Stimulated activated CD4-positive, alpha-beta T cell treated with anti-CD3 and anti-CD28 coated beads, TNF-alpha, amount 100 ng/mL, for 1 hour (primary cell): Measurements from ENCODE around the gene VEGFB.

ENCODE experiments used
- DNase-seq, 3 donors: peaks; one replicate each; pipeline ENCODE4 v3.0.0-alpha.2; 2020; ENCODE audit warnings: low read depth in 3 of 3, low spot score in 1 of 3

Gene VEGFB

DNA sequence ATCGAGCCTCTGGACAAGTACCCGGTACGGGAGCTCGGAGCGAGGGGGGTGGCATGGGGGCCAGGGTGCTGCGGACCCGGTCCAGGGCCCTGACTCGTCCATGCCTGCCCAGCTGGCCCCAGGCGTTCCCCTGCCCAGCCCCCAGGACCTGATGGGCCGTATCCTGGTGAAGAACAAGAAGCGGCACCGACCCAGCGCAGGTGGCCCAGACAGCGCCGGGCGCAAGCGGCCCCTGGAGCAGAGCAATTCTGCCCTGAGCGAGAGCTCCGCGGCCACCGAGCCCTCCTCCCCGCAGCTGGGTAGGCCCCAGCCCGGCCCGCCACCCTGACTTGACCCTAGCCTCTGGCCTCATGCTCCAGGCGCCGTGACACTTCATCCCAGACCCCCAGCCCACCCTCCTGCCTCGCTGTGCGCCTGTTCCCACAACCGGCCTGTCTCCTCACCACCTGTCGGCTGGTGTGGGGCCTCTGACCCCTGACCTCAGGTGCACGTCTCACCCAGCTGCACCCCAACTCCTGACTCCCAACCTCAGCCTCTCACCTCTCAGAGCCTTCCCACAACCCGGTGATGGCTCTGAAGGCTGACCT lies 24.7 kb downstream of the VEGFB start:
- no peak for DNase-seq

DNA sequence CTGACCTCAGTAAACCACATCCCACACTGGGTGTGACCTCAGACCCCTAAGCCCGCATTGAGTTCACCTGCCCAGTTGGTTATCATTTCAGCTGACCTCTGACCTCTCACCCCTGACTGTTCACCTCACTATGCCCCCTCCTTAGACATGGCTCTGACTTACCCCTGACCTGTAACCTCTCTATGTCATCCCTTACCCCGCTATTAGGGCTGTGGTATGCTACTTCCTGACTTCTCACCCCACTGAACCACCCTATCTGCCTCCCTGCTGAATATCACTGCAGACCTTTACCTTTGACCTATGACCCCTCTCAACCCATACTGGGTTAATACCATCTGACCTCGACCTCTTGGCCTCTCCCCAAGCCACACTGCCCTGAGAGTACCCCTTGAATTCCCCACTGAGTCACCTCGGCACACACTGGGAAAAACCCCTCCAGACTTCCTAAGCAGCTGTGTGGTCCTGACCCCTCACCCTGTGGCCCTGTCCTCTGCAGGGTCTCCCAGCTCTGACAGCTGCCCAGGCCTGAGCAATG lies 25.2 kb downstream of the VEGFB start:
- no peak for DNase-seq

DNA sequence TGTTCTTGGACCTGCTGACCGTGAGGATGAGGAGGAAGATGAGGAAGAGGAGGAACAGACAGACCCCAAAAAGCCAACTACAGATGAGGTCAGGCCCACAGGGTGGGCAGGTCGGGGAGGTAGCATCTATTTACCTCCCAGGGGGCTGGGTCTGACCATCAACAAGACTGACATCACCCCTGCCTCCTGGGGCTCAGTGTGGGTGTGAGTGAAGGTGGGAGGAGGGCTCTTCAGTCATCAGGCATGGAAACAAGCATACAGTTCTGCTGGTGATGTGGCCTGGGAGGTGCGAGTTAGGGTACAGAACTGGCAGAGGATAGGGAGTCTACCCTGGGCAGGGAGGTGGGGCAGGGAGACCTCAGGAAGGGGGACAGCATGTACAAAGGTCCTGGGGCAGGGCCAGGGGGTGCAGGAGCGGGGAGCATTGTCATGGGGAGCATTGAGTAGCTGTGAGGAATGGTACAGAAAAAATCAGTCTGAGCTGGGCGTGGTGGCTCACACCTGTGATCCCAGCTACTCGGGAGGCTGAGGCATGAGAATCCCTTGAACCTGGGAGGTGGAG lies 25.8 kb downstream of the VEGFB start:
- DNase-seq, result no peak

DNA sequence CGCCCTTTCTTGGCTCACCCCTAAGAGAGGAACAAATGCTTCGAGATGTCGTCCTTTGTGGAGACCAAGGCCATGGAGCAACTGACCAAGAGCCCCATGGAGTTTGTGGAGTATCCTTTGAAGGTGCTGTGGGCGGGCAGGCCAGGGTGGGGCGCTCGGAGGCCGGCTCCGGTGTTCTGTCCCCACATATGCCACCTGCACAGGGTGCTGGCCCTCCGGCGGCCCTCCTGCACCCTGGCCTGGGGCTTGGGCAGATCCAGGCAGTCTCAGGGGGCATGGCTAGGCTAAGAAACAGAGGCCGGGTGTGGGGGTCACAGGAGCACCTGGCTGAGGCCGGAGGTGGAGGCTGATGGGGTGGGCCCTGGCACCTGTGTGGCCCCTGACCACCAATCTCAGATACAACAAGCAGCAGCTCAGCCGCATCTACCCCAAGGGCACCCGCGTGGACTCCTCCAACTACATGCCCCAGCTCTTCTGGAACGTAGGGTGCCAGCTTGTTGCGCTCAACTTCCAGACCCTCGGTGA lies 27.2 kb downstream of the VEGFB start:
- DNase-seq, result no peak

DNA sequence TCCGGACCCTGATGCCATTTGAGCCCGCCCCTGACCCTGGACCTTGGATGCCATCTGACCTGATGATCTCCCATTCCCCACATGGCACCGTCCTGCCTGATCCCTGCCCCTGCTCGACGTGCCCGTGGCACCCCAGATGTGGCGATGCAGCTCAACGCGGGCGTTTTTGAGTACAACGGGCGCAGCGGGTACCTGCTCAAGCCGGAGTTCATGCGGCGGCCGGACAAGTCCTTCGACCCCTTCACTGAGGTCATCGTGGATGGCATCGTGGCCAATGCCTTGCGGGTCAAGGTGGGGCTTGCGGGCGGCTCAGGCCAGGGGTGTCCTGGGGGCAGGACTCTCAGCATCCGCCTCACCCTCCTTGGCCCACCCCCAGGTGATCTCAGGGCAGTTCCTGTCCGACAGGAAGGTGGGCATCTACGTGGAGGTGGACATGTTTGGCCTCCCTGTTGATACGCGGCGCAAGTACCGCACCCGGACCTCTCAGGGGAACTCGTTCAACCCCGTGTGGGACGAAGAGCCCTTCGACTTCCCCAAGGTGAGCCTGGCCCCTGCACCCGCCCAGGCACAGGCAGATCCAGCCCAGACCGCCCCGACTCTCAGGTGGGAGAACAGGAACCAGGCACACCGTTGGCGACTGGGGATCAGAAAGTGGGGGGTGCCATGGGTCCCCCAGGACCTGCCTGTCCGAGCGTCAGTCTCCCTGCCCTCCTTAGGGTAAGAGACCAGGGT lies 28.1 kb downstream of the VEGFB start:
- no peak for DNase-seq

DNA sequence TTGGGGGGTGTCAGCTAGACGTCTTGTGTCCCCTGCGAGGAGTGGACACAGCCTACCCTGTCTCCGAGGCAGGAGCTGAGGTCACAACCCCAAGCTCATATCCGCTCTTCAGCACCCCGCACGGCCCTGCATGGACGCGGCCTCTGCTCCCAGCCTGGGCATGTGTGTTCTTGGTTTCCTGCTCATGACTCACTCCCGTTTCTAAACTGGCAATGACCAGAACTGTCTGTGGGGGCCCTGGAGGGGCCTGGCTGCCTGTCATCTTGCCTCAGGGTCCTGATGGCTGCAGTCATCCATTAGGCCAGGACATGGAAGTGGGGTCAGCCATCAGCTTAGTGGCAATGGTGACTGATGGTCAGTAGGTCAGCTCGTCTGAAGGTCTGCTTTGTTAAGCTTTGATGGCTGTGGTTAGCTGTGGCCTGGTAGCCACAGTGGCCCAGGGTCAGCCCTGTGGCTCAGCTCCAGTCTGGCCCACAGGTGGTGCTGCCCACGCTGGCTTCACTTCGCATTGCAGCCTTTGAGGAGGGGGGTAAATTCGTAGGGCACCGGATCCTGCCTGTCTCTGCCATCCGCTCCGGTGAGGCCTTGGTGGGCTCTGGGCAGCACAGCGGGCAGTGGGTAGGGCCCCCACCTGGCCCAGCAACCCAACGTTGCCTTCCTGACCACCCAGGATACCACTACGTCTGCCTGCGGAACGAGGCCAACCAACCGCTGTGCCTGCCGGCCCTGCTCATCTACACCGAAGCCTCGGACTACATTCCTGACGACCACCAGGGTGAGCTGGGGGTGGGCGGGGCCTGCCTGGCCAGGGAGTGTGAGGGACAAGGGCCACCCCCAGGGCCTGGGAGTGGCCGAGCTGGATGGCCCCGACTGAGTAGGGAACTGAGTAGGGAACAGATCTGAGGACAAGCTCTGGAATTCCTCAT lies 28.9 kb downstream of the VEGFB start:
- DNase-seq, result no peak

DNA sequence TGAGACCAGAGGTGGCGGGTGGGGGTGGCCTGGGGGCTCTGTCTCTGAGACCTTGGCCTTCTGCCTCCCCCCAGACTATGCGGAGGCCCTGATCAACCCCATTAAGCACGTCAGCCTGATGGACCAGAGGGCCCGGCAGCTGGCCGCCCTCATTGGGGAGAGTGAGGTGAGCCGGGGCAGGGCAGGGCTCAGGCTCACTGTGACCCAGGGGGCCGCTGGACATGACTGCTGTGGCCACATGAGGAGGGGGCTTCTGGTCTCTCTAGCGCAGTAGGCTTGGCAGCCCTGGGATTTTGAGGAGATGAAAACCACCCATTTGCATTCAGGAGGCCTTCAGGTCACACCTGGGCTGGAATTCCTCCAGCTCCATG lies 29.5 kb downstream of the VEGFB start:
- DNase-seq, result no peak

DNA sequence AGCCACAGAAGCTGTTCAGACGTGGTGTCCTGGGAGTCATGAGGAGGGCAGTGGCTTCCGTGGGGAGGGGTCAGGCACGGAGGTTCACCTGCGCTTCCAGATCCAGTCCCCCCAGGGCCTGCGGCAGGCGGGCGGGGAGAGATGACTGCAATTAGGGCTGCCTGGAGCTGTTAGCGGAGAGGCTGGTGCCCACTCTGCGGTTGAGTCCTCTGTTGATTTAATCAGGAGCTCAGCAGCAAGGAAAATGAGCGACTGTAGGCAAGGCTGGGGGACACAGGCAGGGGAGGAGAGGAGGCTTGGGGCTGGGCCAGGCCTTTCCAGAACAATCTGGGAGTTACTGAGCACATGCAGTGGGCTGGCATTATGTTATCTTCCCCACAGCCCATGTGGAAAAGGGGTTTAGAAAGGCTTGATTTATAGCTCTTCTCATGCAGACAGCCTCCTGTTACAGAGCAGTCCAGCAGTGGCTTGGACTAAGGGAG lies 30.0 kb downstream of the VEGFB start:
- no peak for DNase-seq

DNA sequence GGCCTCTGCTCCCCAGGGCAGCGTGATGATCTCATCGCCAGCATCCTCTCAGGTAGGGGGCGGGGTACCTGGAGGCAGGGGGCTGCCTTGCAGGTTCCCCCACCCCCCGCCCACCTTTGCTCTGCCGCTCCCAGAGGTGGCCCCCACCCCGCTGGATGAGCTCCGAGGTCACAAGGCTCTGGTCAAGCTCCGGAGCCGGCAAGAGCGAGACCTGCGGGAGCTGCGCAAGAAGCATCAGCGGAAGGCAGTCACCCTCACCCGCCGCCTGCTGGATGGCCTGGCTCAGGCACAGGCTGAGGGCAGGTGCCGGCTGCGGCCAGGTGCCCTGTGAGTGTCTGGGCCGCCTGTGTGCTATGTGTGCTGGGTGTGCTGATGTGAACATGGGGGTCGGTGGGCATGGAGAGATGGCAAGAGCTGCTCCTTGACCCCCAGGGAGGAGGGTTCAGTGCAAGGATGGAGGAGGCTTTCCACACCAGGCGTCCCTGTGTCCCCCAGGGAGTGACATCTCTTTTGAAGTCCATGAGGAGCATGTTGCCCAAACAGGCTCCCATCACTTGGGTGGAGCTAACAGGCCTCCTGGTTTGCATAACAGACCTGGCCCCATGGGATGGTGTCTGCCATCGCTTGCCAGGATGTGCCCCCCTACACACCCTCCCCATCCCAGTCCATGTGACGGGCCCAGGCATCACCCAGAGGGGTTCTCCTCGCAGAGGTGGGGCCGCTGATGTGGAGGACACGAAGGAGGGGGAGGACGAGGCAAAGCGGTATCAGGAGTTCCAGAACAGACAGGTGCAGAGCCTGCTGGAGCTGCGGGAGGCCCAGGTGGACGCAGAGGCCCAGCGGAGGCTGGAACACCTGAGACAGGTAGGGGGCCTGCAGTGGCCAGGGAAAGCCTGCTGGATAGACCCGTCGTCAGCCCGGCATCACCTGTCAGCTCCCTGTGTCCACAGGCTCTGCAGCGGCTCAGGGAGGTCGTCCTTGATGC lies 31.1 kb downstream of the VEGFB start:
- DNase-seq, result no peak

DNA sequence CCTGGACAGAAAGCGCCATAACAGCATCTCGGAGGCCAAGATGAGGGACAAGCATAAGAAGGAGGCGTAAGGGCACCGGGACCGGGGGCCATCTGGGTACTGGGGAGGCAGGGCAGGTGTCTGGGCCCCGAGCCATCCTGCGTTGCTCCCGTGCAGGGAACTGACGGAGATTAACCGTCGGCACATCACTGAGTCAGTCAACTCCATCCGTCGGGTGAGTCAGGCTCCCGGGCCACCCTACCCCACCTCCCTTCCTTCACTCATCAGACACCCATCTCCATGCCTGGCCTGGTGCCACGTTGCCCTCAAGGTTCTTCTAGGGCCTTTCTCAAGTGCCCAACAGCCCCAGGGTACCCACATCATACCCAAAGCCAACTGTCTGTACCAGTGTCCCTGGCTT lies 32.0 kb downstream of the VEGFB start:
- no peak for DNase-seq

DNA sequence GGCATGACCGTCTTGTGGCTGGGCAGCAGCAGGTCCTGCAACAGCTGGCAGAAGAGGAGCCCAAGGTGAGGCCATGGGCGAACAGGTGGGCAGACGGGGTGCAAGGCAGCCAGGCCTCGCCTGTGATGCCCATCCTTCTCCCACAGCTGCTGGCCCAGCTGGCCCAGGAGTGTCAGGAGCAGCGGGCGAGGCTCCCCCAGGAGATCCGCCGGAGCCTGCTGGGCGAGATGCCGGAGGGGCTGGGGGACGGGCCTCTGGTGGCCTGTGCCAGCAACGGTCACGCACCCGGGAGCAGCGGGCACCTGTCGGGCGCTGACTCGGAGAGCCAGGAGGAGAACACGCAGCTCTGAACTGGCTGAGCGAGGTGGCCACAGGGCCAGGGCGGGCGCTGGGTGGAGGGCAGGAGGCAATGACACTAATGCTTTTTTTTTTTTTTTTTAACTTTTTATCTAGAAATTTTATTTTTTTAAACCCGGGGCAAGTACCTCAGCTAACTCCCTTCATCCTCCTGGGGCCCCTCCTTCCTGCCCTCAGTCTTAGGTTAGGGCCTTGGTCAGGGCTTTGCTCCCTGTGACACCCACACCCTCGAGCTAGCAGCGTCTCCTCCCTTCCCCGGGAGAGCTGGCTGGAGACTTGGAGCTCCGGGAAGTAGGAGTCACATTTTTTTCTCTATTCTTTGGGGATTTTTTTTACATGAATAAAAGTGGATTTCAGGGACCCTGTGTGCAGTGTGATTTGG lies 33.0 kb downstream of the VEGFB start:
- no peak for DNase-seq

DNA sequence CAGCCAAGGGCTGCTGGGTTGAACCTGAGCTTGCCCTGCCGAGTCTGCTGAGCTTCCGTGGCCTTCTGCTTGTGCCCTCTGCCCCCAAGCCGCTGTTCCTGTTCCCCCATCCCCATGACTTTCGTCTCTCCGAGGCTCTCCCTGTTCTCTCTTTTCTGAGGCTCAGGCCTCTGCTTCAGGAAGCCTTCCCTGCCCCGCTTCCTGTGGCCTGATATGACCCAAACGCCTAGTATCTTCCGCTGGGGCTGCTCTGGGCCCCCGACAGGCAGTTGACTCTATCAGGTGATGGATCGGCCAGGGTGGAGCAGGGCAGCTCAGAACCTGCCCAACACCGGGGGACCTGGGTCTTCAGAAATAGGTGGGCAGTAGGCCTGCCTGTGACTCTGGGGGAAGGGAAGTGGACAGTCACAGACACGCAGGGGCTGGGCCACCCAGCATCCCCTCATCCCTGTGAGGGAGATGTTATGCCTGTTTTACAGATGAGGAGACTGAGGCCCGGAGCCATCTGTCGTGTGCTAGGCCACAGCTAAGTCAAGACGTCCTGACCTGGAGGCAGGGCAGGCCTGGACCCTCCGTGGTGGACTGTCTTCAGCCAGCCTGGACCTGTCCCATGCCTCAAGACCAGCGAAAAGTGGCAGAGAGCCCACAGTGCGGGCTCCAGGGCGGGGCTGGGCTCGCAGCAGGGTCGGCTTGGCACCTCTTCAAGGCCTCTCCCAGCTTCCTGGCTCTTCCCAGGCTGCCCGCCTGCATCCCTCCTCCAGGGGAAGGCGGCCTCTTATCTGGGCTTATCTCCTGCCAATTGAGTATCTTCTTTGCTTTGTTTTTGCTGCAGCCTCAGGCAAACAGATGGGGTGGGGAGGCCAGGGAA lies 33.9 kb downstream of the VEGFB start:
- DNase-seq, result no peak

DNA sequence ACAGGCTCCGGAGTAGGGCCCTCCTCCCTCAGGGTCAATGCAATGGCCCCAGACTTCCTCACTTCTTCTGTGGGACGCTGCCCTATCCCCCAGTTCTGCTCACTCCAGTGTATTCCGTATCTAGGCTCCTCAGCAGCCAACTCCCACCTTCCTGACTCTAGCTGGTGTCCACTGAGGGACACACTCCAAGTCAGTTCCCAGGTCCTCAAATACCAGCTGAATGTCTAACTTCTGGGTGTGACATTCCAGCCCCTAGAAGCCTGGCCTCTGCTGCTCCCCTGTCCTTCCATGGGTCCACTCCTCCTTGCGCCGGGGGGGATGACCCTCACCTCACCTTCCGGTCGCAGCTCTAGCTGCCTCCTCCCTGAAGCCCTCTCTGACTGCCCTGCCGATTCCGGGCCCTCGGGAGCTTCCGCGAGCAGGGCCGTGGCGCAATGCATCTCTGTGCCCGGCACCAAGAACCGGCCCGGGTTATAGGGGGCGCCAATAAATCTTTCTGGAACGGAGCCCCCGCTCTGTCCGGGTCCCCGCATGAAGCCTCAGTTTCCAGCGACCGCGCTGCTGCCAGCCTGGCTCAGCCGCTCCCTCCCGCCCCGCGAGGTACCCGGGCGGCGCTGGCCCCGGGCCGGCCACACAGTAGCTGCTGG lies 34.6 kb downstream of the VEGFB start:
- DNase-seq, result peak in 1 of 3 donors; percentile 35

DNA sequence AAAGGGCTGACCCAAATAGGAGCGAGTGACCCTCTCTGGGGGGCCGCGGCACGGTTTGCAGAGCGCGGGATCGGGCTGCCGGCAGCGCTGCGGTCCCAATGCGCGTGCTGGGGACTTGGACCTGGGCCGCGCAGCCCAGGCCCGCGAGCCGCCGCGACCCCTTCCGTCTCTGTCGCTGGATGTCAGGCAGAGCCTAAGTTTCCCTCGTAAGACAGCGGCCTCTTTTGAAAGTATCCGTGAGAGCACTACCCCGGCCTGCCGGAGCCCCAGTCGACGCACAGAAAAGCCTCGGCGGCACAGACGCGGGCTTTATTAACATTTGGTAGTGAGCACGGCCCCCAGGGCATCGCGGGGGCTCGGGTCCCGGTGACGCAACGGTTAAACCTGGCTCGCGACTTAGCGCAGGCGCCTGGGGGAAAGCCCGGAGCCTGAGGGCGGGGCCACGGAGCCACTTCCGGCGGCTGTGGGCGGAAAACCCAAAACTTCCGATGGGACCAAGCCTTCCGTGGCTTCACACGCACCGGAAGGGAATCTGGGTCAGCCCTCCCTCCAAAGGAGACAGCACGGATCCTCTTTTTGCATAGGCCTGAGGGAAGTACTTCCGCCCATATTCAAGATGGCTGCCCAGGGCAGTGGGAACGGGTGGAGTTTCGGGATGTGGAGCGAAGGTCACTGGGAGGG lies 35.3 kb downstream of the VEGFB start:
- peak; percentile 93 to 96 (median 95) for DNase-seq

DNA sequence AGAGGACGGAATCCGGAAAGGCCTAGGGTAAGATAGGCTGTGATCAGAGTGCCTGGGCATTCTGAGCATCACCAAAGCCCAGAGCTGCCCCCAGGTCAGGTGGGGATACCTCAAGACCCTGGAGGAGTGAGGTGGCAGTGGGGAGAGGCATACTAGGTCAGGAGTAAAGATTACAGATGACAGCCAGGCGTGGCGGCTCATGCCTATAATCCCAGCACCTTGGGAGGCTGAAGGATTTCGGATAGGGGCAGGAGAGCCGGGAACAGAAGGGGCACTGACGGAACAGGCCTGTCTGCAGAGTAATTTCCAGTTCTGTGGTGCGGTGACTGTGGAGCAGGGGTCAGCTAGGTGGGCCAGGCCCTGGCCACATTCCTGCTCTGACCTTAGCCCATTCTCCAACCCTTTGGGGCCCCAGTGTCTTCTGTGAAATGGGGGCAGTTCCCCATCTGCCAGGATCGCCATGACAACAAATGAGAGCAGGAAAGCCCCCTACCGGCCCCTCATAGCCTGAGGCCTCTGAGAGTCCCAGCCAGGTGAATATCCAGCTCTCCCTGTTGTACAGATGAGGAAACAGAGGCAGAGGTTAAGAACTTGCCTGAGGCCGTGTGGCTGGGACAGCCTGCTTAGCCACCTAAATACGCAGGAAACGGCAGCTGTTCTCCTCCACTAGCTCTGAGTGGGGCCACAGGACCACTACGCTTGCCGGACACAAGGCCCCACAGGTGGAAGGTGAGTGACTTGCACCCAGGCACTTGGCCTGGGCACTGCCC lies 40.8 kb downstream of the VEGFB start:
- DNase-seq, result no peak

DNA sequence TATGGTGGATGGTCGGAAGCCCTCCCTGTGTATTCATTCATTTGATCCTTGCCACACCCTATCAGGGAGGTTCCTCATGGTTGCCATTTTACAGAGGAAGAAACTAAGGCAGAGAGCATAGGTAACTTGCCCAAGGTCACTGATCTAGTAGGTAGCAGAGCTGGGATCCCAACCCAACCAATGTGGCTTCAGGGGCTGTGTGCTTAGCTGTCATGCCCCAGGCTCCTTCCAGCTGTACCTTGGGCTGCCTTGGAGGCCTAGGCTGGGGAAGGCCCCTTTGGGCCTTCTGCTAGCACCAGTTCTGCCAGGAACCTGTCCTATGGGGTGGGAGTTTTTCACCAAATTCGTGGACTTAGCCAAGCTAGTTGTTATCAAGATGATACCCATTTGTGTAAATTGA lies 41.5 kb downstream of the VEGFB start:
- no peak for DNase-seq
